Measurements from ENCODE around the gene MOB3B. TPM values are rescaled to one million over a fixed set of nuclear protein-coding genes. Genes with fewer than 3 reads are reported as not detected.

The MOB3B gene
- total and polyA plus RNA-seq, 10 of the 15 experiments (the other 5 are each of a cell fraction or from before 2014, with no cell fraction given) = 0.44 to 2.7 (median 0.91) TPM

DNA sequence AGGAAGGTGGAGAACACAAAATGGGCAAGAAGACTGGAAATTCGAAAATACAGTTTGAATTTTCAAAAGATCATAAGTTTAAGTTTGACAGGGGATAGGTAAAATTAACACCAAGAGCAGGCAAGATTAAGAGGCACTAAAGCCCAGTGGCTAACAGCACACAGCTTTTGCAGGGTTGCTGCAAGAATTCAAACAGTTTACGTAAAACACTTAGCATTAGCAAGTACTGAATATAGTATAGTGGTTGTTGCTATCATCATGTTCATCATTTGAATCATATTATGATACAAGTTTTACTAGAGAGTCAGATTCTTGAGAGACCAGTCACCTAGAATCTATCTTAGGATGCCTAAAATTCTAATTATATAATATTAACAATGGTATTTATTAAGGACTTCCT is 66.8 kb downstream of the MOB3B start:
- DNase-seq (ENCODE audit: low read depth, low spot score) (no peak), ATAC-seq (no peak), FAIRE-seq (no peak)
- Histone ChIP-seq H3K4me2 (ENCODE audit: control insufficient read depth, insufficient read depth) (no peak overlapping the region), H2AFZ (ENCODE audit: control insufficient read depth, low read depth, low read length) (no peak overlapping the region), H3K36me3 (ENCODE audit: control insufficient read depth in 2 of 2, insufficient read depth in 2 of 2, low read length in 1 of 2) (no peaks in the 10 kb centered on the region), H3K9ac (ENCODE audit: control insufficient read depth, insufficient read depth, low read length) (no peak overlapping the region), H3K79me2 (ENCODE audit: control insufficient read depth, insufficient read depth, low read length) (no peaks in the 10 kb centered on the region), H4K20me1 (ENCODE audit: control insufficient read depth, insufficient read depth) (no peaks in the 10 kb centered on the region), H3K4me1 (ENCODE audit: control insufficient read depth, insufficient read depth, low read length) (peaks cover 8% of the 10 kb centered on the region; the same call in 1 of the 2 replicates), H3K27ac (ENCODE audit: control insufficient read depth, insufficient read depth) (no peak overlapping the region), H3K4me3 (no peak overlapping the region), H3K27me3 (replicated peaks in 1 of 2; ENCODE audit: control insufficient read depth in 2 of 2, insufficient read depth in 2 of 2, low read length in 1 of 2) (no peaks in the 10 kb centered on the region), H3K9me3 (replicated peaks; ENCODE audit: control insufficient read depth, insufficient read depth, low read length) (no peaks in the 10 kb centered on the region)
- intact Hi-C loops (cut with micrococcal nuclease; ENCODE audit: unreplicated experiment) = no loop called here
- BruUV-seq (replicated peaks) = no TSS peak
- POLR2A ChIA-PET = no interaction called here
- 47% methylated on average over 2 of the region's 2 CpGs for WGBS (ENCODE audit: insufficient coverage, insufficient replicate concordance, low lambda C conversion rate, missing lambda C conversion rate)
- RAD21 ChIA-PET (ENCODE audit: unreplicated experiment) = interaction anchor here (1.9 kb wide), 1 partner anchor 27 kb away, joined by 5 read pairs; no protein-coding TSS in a partner anchor
- SMC1A ChIA-PET (ENCODE audit: uncharacterized antibody, unreplicated experiment) = interaction anchor here (0.9 to 3.4 kb wide), 5 partner anchors 11 to 72 kb away, joined by 3 to 19 read pairs (median 4); no protein-coding TSS in a partner anchor
- in situ Hi-C loops (cut with MboI) = no loop called here
- CTCF ChIA-PET = interaction anchor here (1.4 to 2.9 kb wide), 5 partner anchors 11 to 130 kb away, joined by 3 to 11 read pairs (median 7); partner anchors contain the start of gene MOB3B
- TF ChIP-seq MXI1 (IDR thresholded peaks at IDR 0.05; ENCODE audit: low read depth, low read length) = no peak
- TF ChIP-seq BMI1 (IDR thresholded peaks at IDR 0.05; ENCODE audit: borderline replicate concordance) = no peak
- TF ChIP-seq, protein P1, sequence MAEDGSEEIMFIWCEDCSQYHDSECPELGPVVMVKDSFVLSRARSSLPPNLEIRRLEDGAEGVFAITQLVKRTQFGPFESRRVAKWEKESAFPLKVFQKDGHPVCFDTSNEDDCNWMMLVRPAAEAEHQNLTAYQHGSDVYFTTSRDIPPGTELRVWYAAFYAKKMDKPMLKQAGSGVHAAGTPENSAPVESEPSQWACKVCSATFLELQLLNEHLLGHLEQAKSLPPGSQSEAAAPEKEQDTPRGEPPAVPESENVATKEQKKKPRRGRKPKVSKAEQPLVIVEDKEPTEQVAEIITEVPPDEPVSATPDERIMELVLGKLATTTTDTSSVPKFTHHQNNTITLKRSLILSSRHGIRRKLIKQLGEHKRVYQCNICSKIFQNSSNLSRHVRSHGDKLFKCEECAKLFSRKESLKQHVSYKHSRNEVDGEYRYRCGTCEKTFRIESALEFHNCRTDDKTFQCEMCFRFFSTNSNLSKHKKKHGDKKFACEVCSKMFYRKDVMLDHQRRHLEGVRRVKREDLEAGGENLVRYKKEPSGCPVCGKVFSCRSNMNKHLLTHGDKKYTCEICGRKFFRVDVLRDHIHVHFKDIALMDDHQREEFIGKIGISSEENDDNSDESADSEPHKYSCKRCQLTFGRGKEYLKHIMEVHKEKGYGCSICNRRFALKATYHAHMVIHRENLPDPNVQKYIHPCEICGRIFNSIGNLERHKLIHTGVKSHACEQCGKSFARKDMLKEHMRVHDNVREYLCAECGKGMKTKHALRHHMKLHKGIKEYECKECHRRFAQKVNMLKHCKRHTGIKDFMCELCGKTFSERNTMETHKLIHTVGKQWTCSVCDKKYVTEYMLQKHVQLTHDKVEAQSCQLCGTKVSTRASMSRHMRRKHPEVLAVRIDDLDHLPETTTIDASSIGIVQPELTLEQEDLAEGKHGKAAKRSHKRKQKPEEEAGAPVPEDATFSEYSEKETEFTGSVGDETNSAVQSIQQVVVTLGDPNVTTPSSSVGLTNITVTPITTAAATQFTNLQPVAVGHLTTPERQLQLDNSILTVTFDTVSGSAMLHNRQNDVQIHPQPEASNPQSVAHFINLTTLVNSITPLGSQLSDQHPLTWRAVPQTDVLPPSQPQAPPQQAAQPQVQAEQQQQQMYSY (CRISPR knock-in tag; IDR thresholded peaks at IDR 0.05) = no peak
- TF ChIP-seq, protein P2, sequence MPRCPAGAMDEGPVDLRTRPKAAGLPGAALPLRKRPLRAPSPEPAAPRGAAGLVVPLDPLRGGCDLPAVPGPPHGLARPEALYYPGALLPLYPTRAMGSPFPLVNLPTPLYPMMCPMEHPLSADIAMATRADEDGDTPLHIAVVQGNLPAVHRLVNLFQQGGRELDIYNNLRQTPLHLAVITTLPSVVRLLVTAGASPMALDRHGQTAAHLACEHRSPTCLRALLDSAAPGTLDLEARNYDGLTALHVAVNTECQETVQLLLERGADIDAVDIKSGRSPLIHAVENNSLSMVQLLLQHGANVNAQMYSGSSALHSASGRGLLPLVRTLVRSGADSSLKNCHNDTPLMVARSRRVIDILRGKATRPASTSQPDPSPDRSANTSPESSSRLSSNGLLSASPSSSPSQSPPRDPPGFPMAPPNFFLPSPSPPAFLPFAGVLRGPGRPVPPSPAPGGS (IDR thresholded peaks at IDR 0.05; ENCODE audit: borderline replicate concordance, insufficient read depth, low read depth, low read length, poor library complexity, severe bottlenecking) = no peak
- no peak for TF ChIP-seq ESRRA (IDR thresholded peaks at IDR 0.05; ENCODE audit: low read length)
- no peak for TF ChIP-seq FOXK2 (IDR thresholded peaks at IDR 0.05)
- TF ChIP-seq STAT1 (conservative IDR thresholded peaks at IDR 0.05) = no peak
- TF ChIP-seq NFYA (IDR thresholded peaks at IDR 0.05; ENCODE audit: borderline replicate concordance, low read depth, low read length) = no peak

Measured in GM12878 (cell line).